OCI-LY7 (cell line): ENCODE data around the gene SPPL2B. TPM values are rescaled to one million over a fixed set of nuclear protein-coding genes. Genes with fewer than 3 reads are reported as not detected.

Source experiments
- BruUV-seq: library from RNA; stranded (reverse); fragments of 400-500 nt; replicated peaks from 2 replicates; lab custom pipeline; 2021; lab: Mats Ljungman, UMichigan
- CTCF ChIA-PET: fragments of 300-600 bp; sonication (Branson Sonifier 250); formaldehyde crosslinking; loops from one replicate; lab custom pipeline; 2022; ENCODE audit warnings: antibody characterized with exemption; ENCODE audit not compliant: unreplicated experiment; lab: Charles Lee
- POLR2A ChIA-PET: fragments of 300-600 bp; sonication (Branson Sonifier 250); formaldehyde crosslinking; loops from one replicate; lab custom pipeline; 2022; ENCODE audit warnings: antibody characterized with exemption; lab: Charles Lee
- DNase-seq: peaks from one replicate; pipeline ENCODE4 v3.0.0-alpha.2; 2015; ENCODE audit warnings: low spot score
- H2AFZ ChIP-seq: fragments of 200-600 bp; sonication (generic), shearing (Covaris generic); 2 replicates; pipeline ENCODE4 v1.6.1; 2014; ENCODE audit warnings: mild to moderate bottlenecking, antibody characterized with exemption, low read length, moderate library complexity
- H3K27ac ChIP-seq: fragments of 200-600 bp; sonication (generic); 2 replicates; pipeline ENCODE4 v1.5.1; 2014; ENCODE audit warnings: mixed run types, low read depth, mild to moderate bottlenecking, moderate library complexity, low read length, inconsistent platforms; ENCODE audit not compliant: poor library complexity, severe bottlenecking
- H3K36me3 ChIP-seq: fragments of 200-600 bp; sonication (generic); 2 replicates; pipeline ENCODE4 v1.6.1; 2014; ENCODE audit warnings: mild to moderate bottlenecking, antibody characterized with exemption, low read length, moderate library complexity, mixed read lengths; ENCODE audit not compliant: insufficient read depth
- H3K4me1 ChIP-seq: fragments of 200-600 bp; sonication (generic); 2 replicates; pipeline ENCODE4 v1.5.1; 2014; ENCODE audit warnings: mild to moderate bottlenecking, low read length; ENCODE audit not compliant: insufficient read depth, poor library complexity, severe bottlenecking
- H3K4me2 ChIP-seq: fragments of 200-600 bp; sonication (generic); 2 replicates; pipeline ENCODE4 v1.6.1; 2014; ENCODE audit warnings: mild to moderate bottlenecking, low read length
- H3K4me3 ChIP-seq: fragments of 200-600 bp; sonication (generic); 2 replicates; pipeline ENCODE4 v1.5.1; 2014; ENCODE audit warnings: mild to moderate bottlenecking, low read depth, low read length; ENCODE audit not compliant: poor library complexity, severe bottlenecking
- H3K79me2 ChIP-seq: fragments of 200-600 bp; sonication (generic); 2 replicates; pipeline ENCODE4 v1.6.1; 2016; ENCODE audit warnings: low read depth, mild to moderate bottlenecking, low read length, moderate library complexity, mixed read lengths; ENCODE audit not compliant: insufficient read depth
- H3K9me2 ChIP-seq: fragments of 200-600 bp; sonication (generic); 2 replicates; pipeline ENCODE4 v1.6.1; 2016; ENCODE audit warnings: mild to moderate bottlenecking, low read length, mixed read lengths; ENCODE audit not compliant: insufficient read depth
- H3K9me3 ChIP-seq: fragments of 200-600 bp; sonication (generic); 2 replicates; pipeline ENCODE4 v1.6.1; 2014; ENCODE audit warnings: mild to moderate bottlenecking, mixed run types, low read length, mixed read lengths
- H4K20me1 ChIP-seq: fragments of 200-600 bp; sonication (generic); 2 replicates; pipeline ENCODE4 v1.6.1; 2014; ENCODE audit warnings: mild to moderate bottlenecking, antibody characterized with exemption, low read length, moderate library complexity, mixed read lengths; ENCODE audit not compliant: insufficient read depth
- CTCF ChIP-seq: fragments of 200-600 bp; sonication (generic); conservative IDR thresholded peaks from 2 replicates; pipeline ENCODE4 v1.5.1; 2014; ENCODE audit warnings: mild to moderate bottlenecking, antibody characterized with exemption, low read length, moderate library complexity, mixed read lengths
- EZH2phosphoT487 ChIP-seq: fragments of 200-600 bp; sonication (generic); IDR thresholded peaks from 2 replicates; pipeline ENCODE4 v1.6.1; 2018; ENCODE audit warnings: low read depth, borderline replicate concordance, mild to moderate bottlenecking, mixed run types, antibody characterized with exemption, low read length, moderate library complexity, mixed read lengths
- intact Hi-C: fragments of 100-400 bp; cut with micrococcal nuclease; formaldehyde crosslinking; loops from one replicate; pipeline ENCODE4 v1.10.0; 2022; ENCODE audit not compliant: unreplicated experiment
- total RNA-seq, 2 experiments: library from RNA; depleted of rRNA in 1 of 2; stranded (reverse); fragments of >200 nt in 1 of 2; shearing (Covaris generic) in 1 of 2; gene quantifications; 2 replicates each; pipeline ENCODE4 v1.2.3, GENCODE V29; 2014 to 2022

SPPL2B gene
- total RNA-seq, 2 experiments from 2014 or later, result 106 to 191 TPM

- intact Hi-C loops, result loop anchor here (5.0 kb wide), 1 partner anchor 162 kb away; no protein-coding TSS in a partner anchor
Measured at GRCh38 chr19:2318923-2319322, 9.6 kb upstream of the SPPL2B start.

GRCh38 chr19:2319551-2319950, 8.9 kb upstream of the SPPL2B start:
- Histone ChIP-seq H3K79me2 (no peaks in the 10 kb centered on the region), H4K20me1 (no peaks in the 10 kb centered on the region), H2AFZ (no peak overlapping the region), H3K4me3 (no peak overlapping the region), H3K4me1 (peaks cover 18% of the 10 kb centered on the region), H3K9me3 (peaks cover 13% of the 10 kb centered on the region), H3K4me2 (no peak overlapping the region), H3K36me3 (peaks cover 35% of the 10 kb centered on the region), H3K27ac (no peak overlapping the region), H3K9me2 (no peaks in the 10 kb centered on the region)
- CTCF ChIA-PET, result no interaction called here
- intact Hi-C loops, result loop anchor here (5.0 kb wide), 1 partner anchor 162 kb away; no protein-coding TSS in a partner anchor
- POLR2A ChIA-PET, result interaction anchor here (1.3 kb wide), 1 partner anchor 8 kb away, joined by 3 read pairs; no protein-coding TSS in a partner anchor
- BruUV-seq, result no TSS peak
- no peak for TF ChIP-seq CTCF
- TF ChIP-seq EZH2phosphoT487, result no peak
- DNase-seq, result no peak

More at GRCh38 chr19:2318923-2319322, 9.6 kb upstream of the SPPL2B start:
- Histone ChIP-seq H4K20me1 (no peaks in the 10 kb centered on the region), H3K4me3 (no peak overlapping the region), H3K79me2 (no peaks in the 10 kb centered on the region), H2AFZ (no peak overlapping the region; the same call in 1 of the 2 replicates), H3K27ac (peak overlapping the region; percentile 58), H3K9me2 (no peaks in the 10 kb centered on the region), H3K4me2 (peak overlapping the region; percentile 51), H3K9me3 (peaks cover 19% of the 10 kb centered on the region), H3K4me1 (peaks cover 18% of the 10 kb centered on the region), H3K36me3 (peaks cover 29% of the 10 kb centered on the region)
- no peak for DNase-seq
- TF ChIP-seq EZH2phosphoT487 (no peak), CTCF (no peak)
- ChIA-PET POLR2A (interaction anchor here (0.6 to 1.3 kb wide), 4 partner anchors 9 to 301 kb away, joined by 3 to 4 read pairs (median 4); no protein-coding TSS in a partner anchor), CTCF (interaction anchor here (1.0 kb wide), 1 partner anchor 29 kb away, joined by 9 read pairs; no protein-coding TSS in a partner anchor)
- no TSS peak for BruUV-seq

GRCh38 chr19:2320049-2320448, 8.4 kb upstream of the SPPL2B start:
- H3K36me3 ChIP-seq, result peaks cover 40% of the 10 kb centered on the region
- BruUV-seq, result no TSS peak
- peaks cover 8% of the 10 kb centered on the region for H3K9me3 ChIP-seq
- no peak overlapping the region for H2AFZ ChIP-seq
- no peaks in the 10 kb centered on the region for H4K20me1 ChIP-seq
- DNase-seq, result no peak
- no peak for TF ChIP-seq EZH2phosphoT487
- TF ChIP-seq CTCF, result no peak
- H3K4me3 ChIP-seq, result no peak overlapping the region
- no peaks in the 10 kb centered on the region for H3K9me2 ChIP-seq
- intact Hi-C loops, result no loop called here
- POLR2A ChIA-PET, result no interaction called here
- no peak overlapping the region for H3K4me2 ChIP-seq
- CTCF ChIA-PET, result no interaction called here
- no peak overlapping the region for H3K27ac ChIP-seq
- peaks cover 18% of the 10 kb centered on the region for H3K4me1 ChIP-seq
- H3K79me2 ChIP-seq, result no peaks in the 10 kb centered on the region
